Karpas-422 (cell line): ENCODE data around the gene MMP2. TPM values are rescaled to one million over a fixed set of nuclear protein-coding genes. Genes with fewer than 3 reads are reported as not detected.

Experiments
- DNase-seq: peaks from one replicate; pipeline ENCODE4 v3.0.0-alpha.2; 2015
- H2AFZ ChIP-seq: fragments of 200-600 bp; sonication (generic); 2 replicates; pipeline ENCODE4 v1.6.1; 2014; ENCODE audit warnings: antibody characterized with exemption, low read length, mixed read lengths
- H3K27ac ChIP-seq: fragments of 200-600 bp; sonication (generic); 2 replicates; pipeline ENCODE4 v1.5.1; 2014; ENCODE audit warnings: mild to moderate bottlenecking, low read length, moderate library complexity
- H3K27me3 ChIP-seq: fragments of 200-600 bp; sonication (generic); 2 replicates; pipeline ENCODE4 v1.6.1; 2014; ENCODE audit warnings: low read length, mixed read lengths
- H3K36me3 ChIP-seq: fragments of 200-600 bp; sonication (generic); 2 replicates; pipeline ENCODE4 v1.6.1; 2014; ENCODE audit warnings: low read length, mixed read lengths; ENCODE audit not compliant: insufficient read depth
- H3K4me1 ChIP-seq: fragments of 200-600 bp; sonication (generic); 2 replicates; pipeline ENCODE4 v1.6.1; 2014; ENCODE audit warnings: mild to moderate bottlenecking, low read length, mixed read lengths
- H3K4me2 ChIP-seq: fragments of 200-600 bp; sonication (generic); 2 replicates; pipeline ENCODE4 v1.6.1; 2014; ENCODE audit warnings: low read length, low read depth, mild to moderate bottlenecking; ENCODE audit not compliant: poor library complexity, severe bottlenecking
- H3K4me3 ChIP-seq: fragments of 200-600 bp; sonication (generic); 2 replicates; pipeline ENCODE4 v1.5.1; 2014; ENCODE audit warnings: mild to moderate bottlenecking, antibody characterized with exemption, low read length, mixed read lengths
- H3K79me2 ChIP-seq: fragments of 200-600 bp; sonication (generic); 2 replicates; pipeline ENCODE4 v1.6.1; 2014; ENCODE audit warnings: mild to moderate bottlenecking, low read length, mixed read lengths
- H3K9ac ChIP-seq: fragments of 200-600 bp; sonication (generic); 2 replicates; pipeline ENCODE4 v1.6.0; 2014; ENCODE audit warnings: low read length
- H3K9me2 ChIP-seq: fragments of 200-600 bp; sonication (generic), shearing (Covaris generic); replicated peaks from 2 replicates; pipeline ENCODE4 v1.6.0; 2014; ENCODE audit warnings: mild to moderate bottlenecking, low read length, moderate library complexity; ENCODE audit not compliant: insufficient read depth
- H3K9me3 ChIP-seq: fragments of 300-700, 200-600 bp; sonication (generic); 2 replicates; pipeline ENCODE4 v1.6.1; 2014; ENCODE audit warnings: low read length, mixed read lengths
- H4K20me1 ChIP-seq: fragments of 200-600 bp; sonication (generic); 2 replicates; pipeline ENCODE4 v1.6.1; 2014; ENCODE audit warnings: mild to moderate bottlenecking, antibody characterized with exemption, low read length, low read depth; ENCODE audit not compliant: insufficient read depth
- total RNA-seq: library from RNA; depleted of rRNA; stranded (reverse); fragments of >200 nt; shearing (Covaris generic); gene quantifications from 2 replicates; pipeline ENCODE4 v1.2.3, GENCODE V29; 2014; ENCODE audit warnings: low replicate concordance; rRNA removed

The MMP2 gene
- not detected in 2 replicates for total RNA-seq

GRCh38 chr16:55478827-55479429, at the start of gene MMP2:
Gene MMP2 (plus strand): TSS chr16:55479198. CDS start chr16:55479480, 282 bp downstream.
- no peak within 1 kb of the TSS for H3K4me3 ChIP-seq
- no peak within 1 kb of the TSS for H3K4me2 ChIP-seq
- H3K79me2 ChIP-seq = no peaks in the 10 kb centered on the region
- no peak for DNase-seq
- H3K36me3 ChIP-seq = no peaks in the 10 kb centered on the region
- H3K9me3 ChIP-seq = no peaks in the 10 kb centered on the region
- H4K20me1 ChIP-seq = no peaks in the 10 kb centered on the region
- no peaks in the 10 kb centered on the region for H3K27me3 ChIP-seq
- no peak within 1 kb of the TSS for H2AFZ ChIP-seq
- H3K9me2 ChIP-seq = no peaks in the 10 kb centered on the region
- H3K9ac ChIP-seq = no peak within 1 kb of the TSS
- no peak within 1 kb of the TSS for H3K27ac ChIP-seq
- H3K4me1 ChIP-seq = no peaks in the 10 kb centered on the region

GRCh38 chr16:55433030-55433429, 46.0 kb upstream of the MMP2 start:
- no peak for DNase-seq
- H4K20me1 ChIP-seq = no peaks in the 10 kb centered on the region
- no peak overlapping the region for H3K4me3 ChIP-seq
- H3K27ac ChIP-seq = no peak overlapping the region
- no peak overlapping the region for H3K9ac ChIP-seq
- no peaks in the 10 kb centered on the region for H3K9me2 ChIP-seq
- H2AFZ ChIP-seq = no peak overlapping the region
- H3K79me2 ChIP-seq = no peaks in the 10 kb centered on the region
- H3K27me3 ChIP-seq = no peaks in the 10 kb centered on the region
- no peaks in the 10 kb centered on the region for H3K36me3 ChIP-seq
- H3K9me3 ChIP-seq = no peaks in the 10 kb centered on the region
- H3K4me2 ChIP-seq = no peak overlapping the region
- no peaks in the 10 kb centered on the region for H3K4me1 ChIP-seq

- no peak overlapping the region for H3K9ac ChIP-seq
- no peak overlapping the region for H3K4me2 ChIP-seq
- no peak for DNase-seq
- no peaks in the 10 kb centered on the region for H3K27me3 ChIP-seq
- no peaks in the 10 kb centered on the region for H3K9me3 ChIP-seq
- no peaks in the 10 kb centered on the region for H3K9me2 ChIP-seq
- H3K27ac ChIP-seq = no peak overlapping the region
- H3K79me2 ChIP-seq = no peaks in the 10 kb centered on the region
- H3K4me3 ChIP-seq = no peak overlapping the region
- no peak overlapping the region for H2AFZ ChIP-seq
- H3K36me3 ChIP-seq = no peaks in the 10 kb centered on the region
- H4K20me1 ChIP-seq = no peaks in the 10 kb centered on the region
- no peaks in the 10 kb centered on the region for H3K4me1 ChIP-seq
Observed at GRCh38 chr16:55433535-55433934, 45.5 kb upstream of the MMP2 start.

- Histone ChIP-seq H3K36me3 (no peaks in the 10 kb centered on the region), H3K4me1 (no peaks in the 10 kb centered on the region), H3K9me2 (no peaks in the 10 kb centered on the region), H3K9ac (no peak overlapping the region), H3K9me3 (no peaks in the 10 kb centered on the region), H3K79me2 (no peaks in the 10 kb centered on the region), H3K4me3 (no peak overlapping the region), H3K27ac (no peak overlapping the region), H2AFZ (no peak overlapping the region), H4K20me1 (no peaks in the 10 kb centered on the region), H3K4me2 (no peak overlapping the region), H3K27me3 (no peaks in the 10 kb centered on the region)
- DNase-seq = no peak
Observed at GRCh38 chr16:55434000-55434399, 45.0 kb upstream of the MMP2 start.

- Histone ChIP-seq H3K9me3 (no peaks in the 10 kb centered on the region), H3K4me2 (no peak overlapping the region)
Observed at GRCh38 chr16:55435387-55435786, 43.6 kb upstream of the MMP2 start.

GRCh38 chr16:55436587-55436986, 42.4 kb upstream of the MMP2 start:
- Histone ChIP-seq H3K4me2 (no peak overlapping the region), H3K4me3 (no peak overlapping the region), H3K27ac (no peak overlapping the region), H3K9me2 (no peaks in the 10 kb centered on the region), H3K9me3 (no peaks in the 10 kb centered on the region), H3K36me3 (no peaks in the 10 kb centered on the region), H3K79me2 (no peaks in the 10 kb centered on the region), H2AFZ (no peak overlapping the region), H3K9ac (no peak overlapping the region), H4K20me1 (no peaks in the 10 kb centered on the region), H3K27me3 (no peaks in the 10 kb centered on the region), H3K4me1 (no peaks in the 10 kb centered on the region)
- no peak for DNase-seq

More at GRCh38 chr16:55435387-55435786, 43.6 kb upstream of the MMP2 start:
- no peak for DNase-seq
- no peaks in the 10 kb centered on the region for H3K27me3 ChIP-seq
- H3K9ac ChIP-seq = no peak overlapping the region
- no peak overlapping the region for H3K27ac ChIP-seq
- no peaks in the 10 kb centered on the region for H3K79me2 ChIP-seq
- H3K4me1 ChIP-seq = no peaks in the 10 kb centered on the region
- H3K9me2 ChIP-seq = no peaks in the 10 kb centered on the region
- no peak overlapping the region for H2AFZ ChIP-seq
- no peaks in the 10 kb centered on the region for H3K36me3 ChIP-seq
- H3K4me3 ChIP-seq = no peak overlapping the region
- no peaks in the 10 kb centered on the region for H4K20me1 ChIP-seq

GRCh38 chr16:55437625-55438024, 41.4 kb upstream of the MMP2 start:
- H3K27ac ChIP-seq = no peak overlapping the region
- H3K9me2 ChIP-seq = no peaks in the 10 kb centered on the region
- no peaks in the 10 kb centered on the region for H3K4me1 ChIP-seq
- H3K36me3 ChIP-seq = no peaks in the 10 kb centered on the region
- no peak overlapping the region for H3K9ac ChIP-seq
- H3K27me3 ChIP-seq = no peaks in the 10 kb centered on the region
- DNase-seq = no peak
- no peaks in the 10 kb centered on the region for H3K9me3 ChIP-seq
- H3K4me3 ChIP-seq = no peak overlapping the region
- no peak overlapping the region for H2AFZ ChIP-seq
- no peaks in the 10 kb centered on the region for H3K79me2 ChIP-seq
- H4K20me1 ChIP-seq = no peaks in the 10 kb centered on the region
- H3K4me2 ChIP-seq = no peak overlapping the region

GRCh38 chr16:55438281-55438680, 40.7 kb upstream of the MMP2 start:
- Histone ChIP-seq H3K4me2 (no peak overlapping the region), H3K27me3 (no peaks in the 10 kb centered on the region), H3K9me3 (no peaks in the 10 kb centered on the region), H2AFZ (no peak overlapping the region), H4K20me1 (no peaks in the 10 kb centered on the region), H3K4me1 (no peaks in the 10 kb centered on the region), H3K4me3 (no peak overlapping the region), H3K27ac (no peak overlapping the region), H3K36me3 (no peaks in the 10 kb centered on the region), H3K79me2 (no peaks in the 10 kb centered on the region), H3K9ac (no peak overlapping the region), H3K9me2 (no peaks in the 10 kb centered on the region)
- DNase-seq = no peak
